Measurements from ENCODE around the gene TENM4.

Gene TENM4

GRCh38 chr11:78790784-78791183 lies 650.0 kb downstream of the TENM4 start:
- DNase-seq: no peak

GRCh38 chr11:78789375-78789774 lies 651.5 kb downstream of the TENM4 start:
- DNase-seq: no peak

- no peak for DNase-seq
Observed at GRCh38 chr11:78788533-78788932, 652.3 kb downstream of the TENM4 start.

GRCh38 chr11:78787696-78788095 lies 653.1 kb downstream of the TENM4 start:
- DNase-seq: no peak

GRCh38 chr11:78786746-78787145 lies 654.1 kb downstream of the TENM4 start:
- no peak for DNase-seq

- no peak for DNase-seq
Observed at GRCh38 chr11:78786086-78786485, 654.7 kb downstream of the TENM4 start.

GRCh38 chr11:78784321-78785061 lies 656.3 kb downstream of the TENM4 start:
- no peak for DNase-seq

GRCh38 chr11:78783846-78784245 lies 657.0 kb downstream of the TENM4 start:
- no peak for DNase-seq

- no peak for DNase-seq
Observed at GRCh38 chr11:78783301-78783700, 657.5 kb downstream of the TENM4 start.

GRCh38 chr11:78782725-78783124 lies 658.1 kb downstream of the TENM4 start:
- no peak for DNase-seq

GRCh38 chr11:78780889-78781288 lies 659.9 kb downstream of the TENM4 start:
- no peak for DNase-seq

- DNase-seq: no peak
Observed at GRCh38 chr11:78773492-78773891, 667.3 kb downstream of the TENM4 start.

GRCh38 chr11:78773077-78773476 lies 667.8 kb downstream of the TENM4 start:
- no peak for DNase-seq

GRCh38 chr11:78772186-78772585 lies 668.6 kb downstream of the TENM4 start:
- DNase-seq: no peak

GRCh38 chr11:78770931-78771330 lies 669.9 kb downstream of the TENM4 start:
- DNase-seq: no peak

- DNase-seq: no peak
Observed at GRCh38 chr11:78768971-78769370, 671.9 kb downstream of the TENM4 start.

GRCh38 chr11:78768345-78768744 lies 672.5 kb downstream of the TENM4 start:
- no peak for DNase-seq

- no peak for DNase-seq
Observed at GRCh38 chr11:78767027-78767932, 673.5 kb downstream of the TENM4 start.

GRCh38 chr11:78764946-78765345 lies 675.9 kb downstream of the TENM4 start:
- DNase-seq: no peak

- DNase-seq: no peak
Observed at GRCh38 chr11:78763664-78764063, 677.2 kb downstream of the TENM4 start.

GRCh38 chr11:78762105-78762504 lies 678.7 kb downstream of the TENM4 start:
- DNase-seq: no peak

- DNase-seq: no peak
Observed at GRCh38 chr11:78759071-78759470, 681.8 kb downstream of the TENM4 start.

- DNase-seq: no peak
Observed at GRCh38 chr11:78753297-78753696, 687.5 kb downstream of the TENM4 start.

- DNase-seq: no peak
Observed at GRCh38 chr11:78752494-78752893, 688.3 kb downstream of the TENM4 start.
